AG04450 (cell line): ENCODE results near the gene TNRC6C. TPM values are rescaled to one million over a fixed set of nuclear protein-coding genes. Genes with fewer than 3 reads are reported as not detected.

ENCODE experiments used
- CTCF ChIA-PET: fragments of 300-600, 350-600 bp; formaldehyde crosslinking; extraction: SDS; loops from one replicate; lab custom pipeline; 2022; ENCODE audit warnings: antibody characterized with exemption, inconsistent platforms; lab: Charles Lee
- POLR2A ChIA-PET: fragments of 350-600 bp; formaldehyde crosslinking; extraction: SDS; loops from one replicate; lab custom pipeline; 2021; ENCODE audit warnings: antibody characterized with exemption, inconsistent platforms; lab: Yijun Ruan, JAX
- DNase-seq: peaks from one replicate; pipeline ENCODE4 v3.0.0-alpha.2; 2011; ENCODE audit warnings: low read depth, low spot score
- H3K27ac ChIP-seq: one replicate; pipeline ENCODE4 v1.5.1; 2012; ENCODE audit warnings: low read depth, low read length, control low read depth
- H3K27me3 ChIP-seq: one replicate; pipeline ENCODE4 v1.6.0; 2012; ENCODE audit warnings: low read length; ENCODE audit not compliant: control insufficient read depth, insufficient read depth
- H3K4me3 ChIP-seq: 2 replicates; pipeline ENCODE4 v1.5.1; 2011; ENCODE audit warnings: mild to moderate bottlenecking, low read depth, low read length, control low read depth
- H3K9me3 ChIP-seq: 2 replicates; pipeline ENCODE4 v1.5.1; 2012; ENCODE audit warnings: low read length; ENCODE audit not compliant: control insufficient read depth, insufficient read depth
- CTCF ChIP-seq: IDR thresholded peaks from 2 replicates; pipeline ENCODE4 v1.5.1; 2011; ENCODE audit warnings: low read depth, low read length, control low read depth, inconsistent platforms
- polyA plus RNA-seq: library from polyadenylated mRNA; depleted of rRNA; stranded (reverse); fragments of >200 nt; gene quantifications from 2 replicates; pipeline ENCODE4 v1.2.3, GENCODE V29; 2011

Gene TNRC6C
- polyA plus RNA-seq, 1 experiment = 1.2 TPM

GRCh38 chr17:78069695-78070094, 111.2 kb downstream of the TNRC6C start:
- ChIA-PET CTCF (interaction anchor here (1.3 to 1.8 kb wide), 2 partner anchors 16 to 50 kb away, joined by 6 to 8 read pairs; no protein-coding TSS in a partner anchor), POLR2A (no interaction called here)
- H3K4me3 ChIP-seq = no peak overlapping the region
- H3K27me3 ChIP-seq = no peaks in the 10 kb centered on the region
- DNase-seq = no peak
- H3K9me3 ChIP-seq = no peaks in the 10 kb centered on the region; the same call in 1 of the 2 replicates
- H3K27ac ChIP-seq = no peak overlapping the region
- TF ChIP-seq CTCF = no peak

- ChIA-PET POLR2A (no interaction called here), CTCF (interaction anchor here (1.0 kb wide), 1 partner anchor 11 kb away, joined by 3 read pairs; no protein-coding TSS in a partner anchor)
- Histone ChIP-seq H3K27me3 (no peaks in the 10 kb centered on the region), H3K9me3 (no peaks in the 10 kb centered on the region; the same call in 1 of the 2 replicates), H3K27ac (no peak overlapping the region), H3K4me3 (no peak overlapping the region)
- no peak for DNase-seq
- TF ChIP-seq CTCF = no peak
Observed at GRCh38 chr17:78072961-78073360, 114.5 kb downstream of the TNRC6C start.

GRCh38 chr17:78075011-78075410, 116.5 kb downstream of the TNRC6C start:
- ChIA-PET CTCF (no interaction called here), POLR2A (no interaction called here)
- H3K27ac ChIP-seq = no peak overlapping the region
- H3K9me3 ChIP-seq = no peaks in the 10 kb centered on the region; the same call in 1 of the 2 replicates
- TF ChIP-seq CTCF = no peak
- H3K27me3 ChIP-seq = no peaks in the 10 kb centered on the region
- DNase-seq = no peak
- no peak overlapping the region for H3K4me3 ChIP-seq

- no peak for TF ChIP-seq CTCF
- Histone ChIP-seq H3K27me3 (no peaks in the 10 kb centered on the region), H3K27ac (no peak overlapping the region), H3K4me3 (no peak overlapping the region), H3K9me3 (no peaks in the 10 kb centered on the region; the same call in 1 of the 2 replicates)
- DNase-seq = no peak
- ChIA-PET CTCF (no interaction called here), POLR2A (no interaction called here)
Observed at GRCh38 chr17:78075545-78075944, 117.0 kb downstream of the TNRC6C start.

- no peak overlapping the region for H3K27ac ChIP-seq
- CTCF ChIA-PET = no interaction called here
- TF ChIP-seq CTCF = no peak
Observed at GRCh38 chr17:78079253-78079652, 120.8 kb downstream of the TNRC6C start.

More at GRCh38 chr17:78079253-78079652, 120.8 kb downstream of the TNRC6C start:
- POLR2A ChIA-PET = no interaction called here
- no peaks in the 10 kb centered on the region for H3K27me3 ChIP-seq
- no peaks in the 10 kb centered on the region; the same call in 1 of the 2 replicates for H3K9me3 ChIP-seq
- no peak overlapping the region for H3K4me3 ChIP-seq
- no peak for DNase-seq
